SK-N-DZ (cell line): ENCODE results near the gene IL1RAPL2.
"Not testable (repeated sequence)": the region's sequence is repeated elsewhere in the genome, so short reads cannot be mapped to it uniquely, and the experiment has no call there.

ENCODE experiments used
- DNase-seq: peaks from one replicate; pipeline ENCODE4 v3.0.0-alpha.2; 2015; ENCODE audit warnings: low spot score

Gene IL1RAPL2

GRCh38 chrX:105608745-105609144 lies 1042.7 kb downstream of the IL1RAPL2 start:
- DNase-seq: no peak

- DNase-seq: no peak
Measured at GRCh38 chrX:105609530-105609929, 1043.5 kb downstream of the IL1RAPL2 start.

DNA sequence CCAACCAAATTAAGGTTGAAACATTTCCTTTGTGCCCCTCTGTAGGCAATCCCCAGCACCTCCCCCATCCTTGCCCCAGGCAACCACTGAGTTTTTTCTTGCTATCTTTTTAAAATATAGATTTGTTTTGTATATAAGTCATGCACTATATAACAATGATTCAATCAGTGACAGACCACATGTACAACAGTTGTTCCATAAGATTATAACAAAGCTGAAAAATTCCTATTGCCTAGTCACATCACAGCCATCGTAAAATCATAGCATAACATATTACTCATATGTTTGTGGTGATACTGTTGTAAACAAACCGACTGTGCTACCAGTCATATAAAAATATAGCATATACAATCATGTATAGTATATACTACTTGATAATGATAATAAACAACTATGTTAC lies 1044.4 kb downstream of the IL1RAPL2 start:
- no peak for DNase-seq

GRCh38 chrX:105618393-105619101 lies 1052.5 kb downstream of the IL1RAPL2 start:
- no peak for DNase-seq

- no peak for DNase-seq
Measured at GRCh38 chrX:105634180-105634579, 1068.2 kb downstream of the IL1RAPL2 start.

DNA sequence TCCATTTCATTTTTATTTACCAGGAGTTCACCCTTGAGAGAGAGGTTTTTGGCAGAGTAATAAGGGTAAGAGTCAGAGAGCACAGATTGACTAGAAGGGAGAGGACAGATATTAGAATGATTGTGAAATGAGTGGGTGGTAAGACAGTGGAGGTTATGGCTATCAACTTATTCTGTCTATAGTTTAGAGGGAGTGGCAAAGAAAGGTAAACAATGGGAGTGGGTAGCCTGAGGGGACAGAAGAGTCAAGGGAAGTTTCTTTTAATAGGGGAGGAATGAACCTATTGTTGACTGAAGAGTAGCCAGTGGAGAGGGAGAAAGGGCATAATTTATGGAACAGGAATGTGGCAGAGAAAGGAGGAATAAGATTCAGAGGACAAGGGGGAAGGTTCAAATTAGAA lies 1069.8 kb downstream of the IL1RAPL2 start:
- DNase-seq: no peak

DNA sequence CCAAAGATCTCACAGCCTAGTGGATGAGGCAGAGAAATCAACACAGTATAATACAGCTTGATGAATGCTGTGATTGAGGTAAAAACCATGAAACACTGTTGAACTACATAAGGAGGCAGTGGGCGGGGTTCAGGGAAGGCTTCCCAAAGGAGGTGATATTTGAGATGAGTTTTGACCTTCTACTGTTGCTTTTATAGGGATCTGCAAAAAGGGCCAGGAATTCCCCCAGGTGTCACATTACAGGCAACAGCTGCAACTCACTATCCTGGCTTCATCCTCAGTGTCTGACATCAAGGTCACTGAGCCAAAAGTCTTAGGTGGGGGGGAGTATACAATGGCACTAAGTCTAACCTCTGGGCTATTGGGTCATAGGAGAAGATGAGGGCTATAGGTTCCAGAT lies 1070.7 kb downstream of the IL1RAPL2 start:
- DNase-seq: no peak

- no peak for DNase-seq
Measured at GRCh38 chrX:105645667-105646357, 1079.8 kb downstream of the IL1RAPL2 start.

- DNase-seq: no peak
Measured at GRCh38 chrX:105646592-105647372, 1080.8 kb downstream of the IL1RAPL2 start.

DNA sequence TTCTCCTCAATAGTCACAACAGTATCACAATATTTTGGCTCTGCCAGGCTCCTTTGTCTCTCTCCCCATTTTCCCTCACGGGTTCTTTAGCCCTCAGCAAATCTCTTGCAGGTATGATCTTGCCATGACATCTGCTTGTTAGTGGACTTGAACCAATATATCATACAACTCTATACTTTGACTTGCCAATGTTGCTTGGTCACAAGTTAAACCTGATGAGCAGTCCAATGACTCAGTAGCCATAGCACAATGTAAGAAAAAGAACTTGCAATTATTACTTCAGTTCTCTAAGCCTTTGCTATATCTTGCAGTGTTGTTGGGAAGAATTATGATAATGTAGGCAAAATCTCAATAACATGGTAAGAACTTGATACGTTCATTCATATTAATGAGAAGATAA lies 1081.8 kb downstream of the IL1RAPL2 start:
- no peak for DNase-seq

DNA sequence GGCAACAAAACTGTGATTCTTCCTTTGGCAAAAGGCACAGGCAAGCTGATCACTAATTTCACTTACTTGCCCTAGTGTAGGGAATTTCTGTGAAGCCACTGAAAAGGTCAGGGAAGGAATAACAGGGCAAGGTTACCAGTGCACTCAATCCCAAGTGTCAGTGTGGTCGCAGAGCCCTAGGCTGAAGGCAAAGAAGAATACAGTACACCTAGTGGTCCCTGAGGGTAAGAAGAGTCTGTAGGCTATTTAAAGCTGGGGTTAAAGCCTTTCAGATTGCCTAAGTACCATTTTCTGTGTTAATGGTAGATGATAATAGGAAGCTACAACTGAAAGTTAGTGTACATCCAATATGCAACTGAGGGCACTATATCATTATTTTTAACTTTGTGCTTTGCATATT lies 1082.7 kb downstream of the IL1RAPL2 start:
- no peak for DNase-seq

- DNase-seq: no peak
Measured at GRCh38 chrX:105650577-105650976, 1084.6 kb downstream of the IL1RAPL2 start.

DNA sequence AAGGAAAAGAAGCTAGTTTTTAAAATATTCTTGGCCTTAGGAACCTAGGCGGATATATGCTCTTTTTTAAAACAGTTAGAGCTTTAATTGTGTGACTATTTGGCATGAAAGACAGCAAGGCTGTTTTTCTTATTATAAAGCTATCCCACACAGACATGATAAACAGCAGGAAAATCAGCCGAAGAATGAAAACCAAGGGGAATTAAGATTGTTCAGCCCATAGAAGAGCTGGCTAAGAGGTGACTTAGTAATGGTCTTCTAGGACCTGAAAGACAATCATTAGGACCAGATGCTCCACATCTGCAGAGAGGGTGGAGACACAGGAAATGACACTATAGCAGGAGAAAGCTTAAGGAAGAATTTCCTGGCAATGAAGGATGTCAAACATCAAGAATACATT lies 1085.0 kb downstream of the IL1RAPL2 start:
- DNase-seq: no peak

GRCh38 chrX:105653891-105654290 lies 1087.9 kb downstream of the IL1RAPL2 start:
- DNase-seq: no peak

DNA sequence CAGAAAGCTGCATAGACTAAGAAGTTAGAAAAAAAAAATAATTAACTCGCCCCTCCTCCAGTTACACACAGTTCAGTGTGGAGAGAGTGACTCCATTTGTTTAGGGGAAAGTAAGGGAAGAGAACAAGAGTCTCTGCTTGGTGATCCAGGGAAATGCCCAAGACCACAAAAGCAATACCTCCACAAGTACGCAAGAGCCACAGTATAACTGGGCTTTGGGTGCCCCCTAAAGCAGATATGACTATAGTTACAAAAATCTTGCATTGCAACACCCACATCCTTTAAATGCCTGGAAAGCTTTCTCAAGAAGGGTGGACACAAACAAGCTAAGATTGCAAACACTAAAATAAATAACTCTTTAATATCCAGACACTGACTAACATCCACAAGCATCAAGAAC lies 1092.1 kb downstream of the IL1RAPL2 start:
- DNase-seq: no peak

GRCh38 chrX:105662248-105662647 lies 1096.2 kb downstream of the IL1RAPL2 start:
- DNase-seq: no peak

- no peak for DNase-seq
Measured at GRCh38 chrX:105664243-105664642, 1098.2 kb downstream of the IL1RAPL2 start.

- not testable (repeated sequence) for DNase-seq
Measured at GRCh38 chrX:105684288-105684687, 1118.3 kb downstream of the IL1RAPL2 start.

GRCh38 chrX:105694839-105695238 lies 1128.8 kb downstream of the IL1RAPL2 start:
- no peak for DNase-seq

DNA sequence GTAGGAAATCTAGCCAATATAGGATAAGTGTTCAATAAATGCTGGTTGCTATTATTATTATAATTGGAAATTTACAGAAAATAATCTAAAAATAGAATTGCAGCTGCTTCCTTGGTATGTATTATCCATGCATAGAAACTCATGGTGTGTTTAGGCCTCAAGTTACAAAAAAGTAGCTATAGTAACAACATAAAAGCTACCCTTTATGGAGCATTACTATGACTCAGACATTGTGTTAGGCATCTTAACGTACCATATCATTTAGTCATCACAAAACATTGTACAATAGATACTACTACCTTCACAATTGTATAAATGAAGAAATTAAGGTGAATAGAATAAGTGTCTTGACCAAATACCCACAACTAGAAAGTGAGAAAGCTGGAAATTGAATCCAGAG lies 1129.5 kb downstream of the IL1RAPL2 start:
- DNase-seq: no peak

GRCh38 chrX:105696870-105697269 lies 1130.9 kb downstream of the IL1RAPL2 start:
- no peak for DNase-seq

DNA sequence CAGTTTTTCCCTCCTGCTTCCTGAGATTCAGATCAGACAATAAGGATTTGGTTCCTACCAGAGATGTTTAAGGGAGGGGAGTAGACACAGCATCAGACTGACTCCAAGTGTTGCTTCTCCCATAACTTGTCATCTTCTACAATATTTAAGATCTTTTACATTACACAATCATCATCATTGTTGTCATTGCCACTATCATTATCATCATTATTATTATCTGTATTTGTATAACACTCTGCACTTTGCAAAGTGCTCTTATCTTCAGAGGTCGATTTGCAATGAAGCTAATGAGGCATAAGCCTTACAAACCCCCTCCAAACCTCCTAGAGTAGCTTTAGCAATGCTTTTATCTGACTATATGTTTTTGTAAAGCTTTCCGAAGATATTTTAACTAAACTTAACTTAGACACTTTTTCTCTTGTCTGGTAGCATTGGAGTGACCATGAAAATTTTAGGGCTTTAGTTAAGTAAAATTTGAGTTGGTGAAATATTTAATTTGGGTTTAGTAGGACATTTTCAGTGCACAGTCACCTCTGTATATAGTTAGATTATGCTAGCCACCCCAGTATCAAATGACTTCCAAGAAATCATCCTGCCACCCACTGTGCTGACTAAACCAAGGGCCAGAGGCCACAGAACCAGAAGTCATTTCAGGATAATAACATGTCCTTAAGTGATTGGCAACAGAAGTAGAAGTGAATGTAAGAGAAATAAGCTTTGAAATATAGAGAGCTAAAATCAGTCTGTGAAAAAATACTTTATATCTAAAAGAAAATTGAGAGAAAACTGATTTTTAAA lies 1132.2 kb downstream of the IL1RAPL2 start:
- no peak for DNase-seq
